HCEC 1CT (cell line): ENCODE results near the gene CLPSL1.

Experiments
- DNase-seq: peaks from one replicate; pipeline ENCODE4 v3.0.0-alpha.2; 2017

CLPSL1 gene

GRCh38 chr6:35759426-35759825, 21.4 kb upstream of the CLPSL1 start:
- DNase-seq: no peak

DNA sequence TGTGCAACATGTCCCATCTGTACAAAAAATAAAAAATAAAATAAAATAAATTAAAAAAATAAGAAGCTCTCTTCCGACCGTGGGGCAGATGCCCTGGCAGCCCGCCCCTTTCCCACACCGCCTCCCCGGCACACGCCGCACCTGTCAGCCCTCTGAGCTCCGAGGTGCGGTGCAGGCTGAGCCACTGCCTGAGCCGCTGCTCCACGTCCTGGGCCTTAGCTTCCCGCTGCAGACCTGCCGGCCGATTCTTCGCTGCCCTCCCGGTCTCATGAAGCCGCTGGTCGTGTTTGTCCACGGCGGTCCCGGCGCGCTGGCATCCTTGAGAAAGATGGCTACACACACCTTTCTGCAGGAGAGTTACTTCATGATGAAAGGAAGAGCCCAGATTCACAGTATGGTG, 15.1 kb upstream of the CLPSL1 start:
- DNase-seq: no peak

GRCh38 chr6:35769211-35769610, 11.6 kb upstream of the CLPSL1 start:
- DNase-seq: no peak

DNA sequence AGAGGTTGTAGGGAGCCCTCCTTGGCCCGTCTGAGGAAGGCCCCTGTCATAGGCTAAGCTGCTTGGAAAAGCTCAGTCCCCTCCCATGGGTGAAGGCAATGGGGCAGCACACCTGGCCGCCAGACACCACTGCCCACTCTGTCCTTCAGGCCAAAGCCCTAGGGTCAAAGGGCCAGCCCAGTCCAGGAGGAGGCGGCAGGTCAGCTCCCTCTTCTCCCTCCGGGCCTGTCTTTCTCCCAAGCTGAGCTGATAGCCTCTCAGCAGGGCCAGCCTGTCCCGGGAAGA, 9.5 kb upstream of the CLPSL1 start:
- no peak for DNase-seq

DNA sequence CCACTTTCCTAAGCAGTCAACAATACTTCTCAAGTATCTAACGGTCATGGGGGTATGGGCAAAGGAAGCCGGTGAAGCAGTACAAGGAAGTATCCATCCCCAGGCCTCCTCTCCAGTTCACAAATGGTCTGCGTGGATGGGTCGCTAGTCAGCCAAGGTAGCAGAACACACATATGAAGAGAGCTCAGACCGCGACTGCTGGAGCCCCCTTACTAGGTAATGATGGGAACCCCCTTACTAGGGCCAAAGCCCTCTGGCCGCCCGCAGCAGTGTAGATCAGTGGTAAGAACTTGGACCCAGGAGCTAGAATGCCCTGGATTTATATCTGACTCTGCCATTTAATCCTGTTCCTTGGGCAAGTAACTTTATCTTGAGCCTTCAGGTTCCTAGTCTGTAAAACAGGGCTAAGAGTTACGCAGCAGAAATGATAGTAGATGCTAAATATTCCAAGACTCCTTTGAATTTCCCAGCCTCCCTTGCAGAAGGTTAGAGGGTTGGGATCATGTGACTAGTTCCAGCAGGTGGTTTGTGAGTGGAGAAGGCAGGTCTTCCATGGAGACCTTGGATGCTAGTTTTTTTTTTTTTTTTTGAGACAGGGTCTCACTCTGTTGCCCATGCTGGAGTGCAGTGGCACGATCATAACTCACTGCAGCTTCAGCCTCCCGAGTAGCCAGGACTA, 6.6 kb upstream of the CLPSL1 start:
- no peak for DNase-seq

- DNase-seq: no peak
Observed at GRCh38 chr6:35775031-35775430, 5.8 kb upstream of the CLPSL1 start.

- no peak for DNase-seq
Observed at GRCh38 chr6:35776364-35777215, 4.2 kb upstream of the CLPSL1 start, which contains the start of gene CLPSL2. Gene CLPSL2, plus strand, starts transcription at chr6:35776598. Its CDS starts 21 bp downstream, at chr6:35776619.

DNA sequence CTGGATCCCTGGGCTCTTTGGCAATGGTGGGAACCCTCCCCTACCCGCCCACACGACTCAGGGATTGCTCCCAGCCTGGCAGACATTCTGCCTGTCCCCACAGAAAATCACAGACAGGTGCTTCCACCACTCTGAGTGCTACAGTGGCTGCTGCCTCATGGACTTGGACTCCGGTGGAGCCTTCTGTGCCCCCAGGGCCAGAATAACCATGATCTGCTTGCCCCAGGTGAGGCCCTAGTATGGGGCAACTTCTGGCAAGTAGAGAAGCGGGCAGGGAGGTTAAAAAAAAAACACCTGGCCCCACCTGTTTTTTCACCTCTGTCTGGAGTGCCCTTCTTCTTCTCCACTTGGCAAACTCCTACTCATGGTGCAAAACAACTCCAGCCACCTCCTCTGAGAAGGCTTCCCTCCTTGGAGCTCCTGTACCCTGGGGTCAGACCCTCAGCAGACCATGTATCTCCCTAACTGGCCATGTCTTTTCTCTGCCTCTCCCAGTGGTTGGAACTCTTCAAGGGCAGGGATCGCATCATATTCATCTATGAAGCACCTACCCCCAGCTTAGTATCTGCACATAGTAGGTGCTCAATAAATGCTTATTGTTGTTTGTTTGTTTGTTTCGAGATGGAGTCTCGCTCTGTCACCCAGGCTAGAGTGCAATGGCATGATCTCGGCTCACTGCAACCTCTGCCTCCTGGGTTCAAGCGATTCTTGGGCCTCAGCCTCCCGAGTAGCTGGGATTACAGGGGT, 3.3 kb upstream of the CLPSL1 start:
- no peak for DNase-seq

DNA sequence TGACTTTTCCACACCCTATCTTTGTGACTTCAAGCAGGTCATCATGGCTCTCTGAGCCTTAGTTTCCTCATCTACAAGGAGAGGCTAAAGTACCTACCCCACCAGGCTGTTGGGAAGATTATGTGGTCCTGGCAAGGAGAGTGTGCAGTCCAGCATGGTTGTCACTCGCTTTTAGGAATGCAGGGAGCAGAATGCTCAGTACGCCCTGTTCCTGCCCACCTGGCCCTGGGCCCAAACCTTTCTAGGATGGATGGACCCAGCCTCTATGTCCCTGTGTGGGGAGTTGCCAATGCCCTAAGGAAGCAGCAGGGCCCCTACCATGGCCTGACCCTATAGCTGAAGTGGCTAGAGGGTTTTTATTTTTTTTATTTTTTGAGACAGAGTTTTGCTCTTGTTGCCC, 2.4 kb upstream of the CLPSL1 start:
- DNase-seq: no peak

- no peak for DNase-seq
Observed at GRCh38 chr6:35781290-35781689, 471 bp downstream of the CLPSL1 start.

DNA sequence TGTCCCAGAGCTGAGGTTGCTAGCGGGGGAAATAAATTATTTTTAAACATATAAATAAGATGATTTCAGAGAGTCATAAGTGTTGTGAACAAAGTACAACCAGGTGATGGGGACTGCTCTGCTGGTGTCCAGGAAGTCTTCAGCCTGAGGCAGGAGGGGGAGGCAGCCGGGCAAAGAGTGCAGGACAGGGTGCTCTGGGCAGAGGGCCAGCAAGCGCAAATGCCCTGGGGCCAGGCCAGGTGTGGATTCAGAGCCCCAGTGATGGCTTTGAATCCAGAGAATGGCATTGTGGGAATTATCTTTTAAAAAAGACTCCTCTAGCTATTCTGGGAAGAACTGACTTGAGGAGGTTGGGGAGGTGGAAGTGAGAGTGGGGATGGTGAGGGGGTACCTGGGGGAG, 1.6 kb downstream of the CLPSL1 start:
- no peak for DNase-seq

DNA sequence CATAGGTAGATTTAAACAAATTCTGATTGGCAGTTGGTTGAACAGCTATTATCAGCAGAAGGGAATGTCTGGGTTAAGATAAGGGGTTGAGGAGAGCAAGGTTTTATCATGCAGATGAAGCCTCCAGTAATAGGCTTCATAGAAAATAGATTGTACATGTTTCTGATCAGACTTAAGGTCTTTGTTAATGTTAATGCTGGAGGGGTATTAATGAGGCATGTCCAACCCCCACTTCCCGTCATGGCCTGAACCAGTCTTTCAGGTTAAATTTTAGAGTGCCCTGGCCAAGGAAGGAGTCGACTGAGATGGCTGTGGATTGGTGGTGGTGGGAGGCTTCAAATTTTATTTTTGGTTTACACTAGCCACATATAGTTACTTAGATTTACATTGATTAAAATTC, 3.4 kb downstream of the CLPSL1 start:
- no peak for DNase-seq

DNA sequence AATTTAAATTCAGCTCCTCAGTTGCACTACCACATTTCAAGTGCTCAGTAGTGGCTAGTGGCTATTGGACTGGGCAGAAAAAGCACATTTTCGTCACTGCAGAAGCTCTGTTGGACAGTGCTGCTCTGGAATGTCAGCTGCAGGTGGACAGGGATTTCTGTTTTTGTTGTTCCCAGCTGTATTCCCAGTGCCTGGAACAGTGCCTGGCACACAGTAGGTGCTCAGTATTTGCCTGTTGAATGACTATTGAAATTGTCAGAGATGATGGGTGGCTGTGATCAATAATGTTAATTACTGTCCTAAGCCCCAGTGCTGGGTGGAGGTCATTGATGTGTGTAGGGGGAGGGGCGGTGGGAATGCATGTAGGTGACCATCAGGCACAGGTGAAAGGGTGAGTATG, 5.5 kb downstream of the CLPSL1 start:
- no peak for DNase-seq

- DNase-seq: no peak
Observed at GRCh38 chr6:35786810-35787209, 6.0 kb downstream of the CLPSL1 start.

GRCh38 chr6:35787266-35788218, 6.7 kb downstream of the CLPSL1 start:
- no peak for DNase-seq

- no peak for DNase-seq
Observed at GRCh38 chr6:35788423-35788982, 7.7 kb downstream of the CLPSL1 start.

DNA sequence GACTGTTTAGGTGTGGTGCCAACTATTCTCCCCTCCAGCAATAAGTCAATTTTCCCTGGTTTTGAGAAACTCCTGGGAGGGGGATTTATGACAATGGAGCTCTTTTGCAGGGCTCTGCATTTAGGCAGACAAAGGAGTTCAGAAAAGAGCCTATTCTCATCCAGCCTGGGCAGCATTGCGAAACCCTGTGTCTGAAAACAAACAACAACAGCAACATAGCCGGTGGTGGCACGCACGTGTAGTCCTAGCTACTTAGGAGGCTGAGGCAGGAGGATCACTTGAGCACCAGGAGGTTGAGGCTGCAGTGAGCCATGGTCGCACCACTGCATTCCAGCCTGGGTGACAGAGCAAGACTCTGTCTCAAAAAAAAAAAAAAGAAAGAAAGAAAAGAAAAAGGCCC, 9.9 kb downstream of the CLPSL1 start:
- no peak for DNase-seq

GRCh38 chr6:35794536-35795452, 14.0 kb downstream of the CLPSL1 start:
- DNase-seq: no peak

- no peak for DNase-seq
Observed at GRCh38 chr6:35795453-35796071, 14.7 kb downstream of the CLPSL1 start.

DNA sequence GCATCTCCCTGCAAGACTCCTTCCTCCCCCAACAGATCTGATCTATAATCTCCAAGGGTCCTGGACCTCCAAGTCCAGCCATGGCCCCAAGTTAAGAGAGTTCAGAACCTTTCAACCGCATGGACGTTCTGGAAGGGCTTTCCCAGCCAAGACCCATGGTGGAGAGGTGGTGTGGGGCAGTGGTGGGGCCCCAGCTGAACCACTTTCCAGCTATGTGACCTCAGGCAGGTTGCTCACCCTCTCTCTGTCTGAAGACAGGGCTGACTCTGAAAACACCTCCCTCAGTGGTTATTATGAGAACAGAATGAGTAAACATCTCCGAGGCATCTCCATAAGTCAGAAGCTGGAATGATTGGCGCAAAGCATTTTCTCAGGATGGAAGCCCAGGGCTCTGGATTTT, 15.4 kb downstream of the CLPSL1 start:
- no peak for DNase-seq
